GM12878 (cell line): ENCODE measurements around the gene ZNF324. TPM values are rescaled to one million over a fixed set of nuclear protein-coding genes. Genes with fewer than 3 reads are reported as not detected.
A peak's percentile ranks its signal among the peaks of the same experiment; 100 is the strongest.

Experiments used
- CUX1 ChIP-seq: IDR thresholded peaks from 2 replicates; pipeline ENCODE4 v1.6.1; 2012; ENCODE audit warnings: improper control_type of control experiment, low read depth, low read length; ENCODE audit not compliant: insufficient replicate concordance
- SKIL ChIP-seq: fragments of 450-650 bp; IDR thresholded peaks from 2 replicates; pipeline ENCODE4 v1.6.1; 2017; ENCODE audit warnings: mild to moderate bottlenecking, low read depth, inconsistent platforms; ENCODE audit not compliant: poor library complexity, severe bottlenecking
- polyA plus RNA-seq, 11 experiments: library from polyadenylated mRNA; depleted of rRNA in 4 of 11; unstranded in 6 of 11; stranded (reverse) in 5 of 11; fragments of >200 nt; fragmentation: Nextera tagmentation in 4 of 11; fragmentation: Illumina TruSeq in 1 of 11; extraction: Ambion mirVana in 4 of 11; extraction: Trizol in 1 of 11; gene quantifications; 1 replicate in 1 of 11; 2 replicates in 10 of 11; pipeline versions ENCODE4 v1.2.1 to v1.2.3, GENCODE V29; 2011 to 2016; ENCODE audit warnings: inconsistent platforms in 2 of 11, missing spikeins in 2 of 11, low read depth in 1 of 11
- total RNA-seq, 4 experiments: library from RNA; depleted of rRNA in 3 of 4; stranded (reverse); fragments of >200 nt in 3 of 4; fragmentation: Illumina TruSeq in 1 of 4; extraction: Trizol in 1 of 4; gene quantifications; 2 replicates each; pipeline versions ENCODE4 v1.2.1 to v1.2.3, GENCODE V29; 2013 to 2021

Gene ZNF324
- total and polyA plus RNA-seq, 10 of the 15 experiments (the other 5 are each of a cell fraction or from before 2014, with no cell fraction given): 0.71 to 13.9 (median 7.0) TPM

- TF ChIP-seq CUX1: no peak
- peak; percentile 92 for TF ChIP-seq SKIL
Observed at GRCh38 chr19:58519355-58520256, 52.7 kb downstream of the ZNF324 start, which contains the start of gene ZBTB45 (continued).
